NCI-H1417 (cell line): ENCODE results near the gene WSCD2.

Experiments used
- DNase-seq, 3 experiments: peaks; one replicate each; lab custom pipeline; 2025; lab: John Stamatoyannopoulos, UW

The WSCD2 gene

GRCh38 chr12:108127654-108128053 is 1.4 kb upstream of the WSCD2 start:
- no peak for DNase-seq

GRCh38 chr12:108128221-108129016 is 669 bp upstream of the WSCD2 start:
- no peak for DNase-seq

- no peak for DNase-seq
Measured at GRCh38 chr12:108131035-108131434, 1.9 kb downstream of the WSCD2 start.

- peak in 2 of 3 experiments; percentile 11 to 70 for DNase-seq
Measured at GRCh38 chr12:108131657-108132126, 2.6 kb downstream of the WSCD2 start.

GRCh38 chr12:108133482-108133881 is 4.4 kb downstream of the WSCD2 start:
- peak in 2 of 3 experiments; percentile 16 to 45 for DNase-seq

GRCh38 chr12:108134744-108135143 is 5.7 kb downstream of the WSCD2 start:
- no peak for DNase-seq

GRCh38 chr12:108135627-108136026 is 6.5 kb downstream of the WSCD2 start:
- DNase-seq = no peak

GRCh38 chr12:108136697-108137096 is 7.6 kb downstream of the WSCD2 start:
- no peak for DNase-seq

GRCh38 chr12:108139454-108139853 is 10.4 kb downstream of the WSCD2 start:
- no peak for DNase-seq

- no peak for DNase-seq
Measured at GRCh38 chr12:108140501-108140900, 11.4 kb downstream of the WSCD2 start.

GRCh38 chr12:108141600-108142130 is 12.6 kb downstream of the WSCD2 start:
- DNase-seq = no peak

- DNase-seq = no peak
Measured at GRCh38 chr12:108143144-108143543, 14.1 kb downstream of the WSCD2 start.

- DNase-seq = peak in 1 of 3 experiments; percentile 62
Measured at GRCh38 chr12:108144080-108144479, 15.0 kb downstream of the WSCD2 start.

- DNase-seq = no peak
Measured at GRCh38 chr12:108145011-108145410, 15.9 kb downstream of the WSCD2 start.

GRCh38 chr12:108146035-108146893 is 17.2 kb downstream of the WSCD2 start:
- DNase-seq = no peak

- no peak for DNase-seq
Measured at GRCh38 chr12:108147279-108147678, 18.2 kb downstream of the WSCD2 start.

GRCh38 chr12:108148521-108149074 is 19.5 kb downstream of the WSCD2 start:
- DNase-seq = no peak

- DNase-seq = no peak
Measured at GRCh38 chr12:108150436-108150835, 21.3 kb downstream of the WSCD2 start.

- DNase-seq = peak in 1 of 3 experiments; percentile 75
Measured at GRCh38 chr12:108151533-108152169, 22.6 kb downstream of the WSCD2 start.

- DNase-seq = no peak
Measured at GRCh38 chr12:108152170-108152538, 23.1 kb downstream of the WSCD2 start.

- DNase-seq = no peak
Measured at GRCh38 chr12:108156717-108157116, 27.6 kb downstream of the WSCD2 start.
